GM12878 (cell line): ENCODE results near the gene BCAS4.

Experiments used
- CBX5 ChIP-seq: sonication (generic); IDR thresholded peaks from 2 replicates; pipeline ENCODE4 v1.6.1; 2016; ENCODE audit warnings: low read depth, moderate library complexity, mild to moderate bottlenecking, inconsistent platforms
- ETV6 ChIP-seq, 2 experiments: fragments of 450-650 bp in 1 of 2; IDR thresholded peaks in 1 of 2; conservative IDR thresholded peaks in 1 of 2; 2 replicates each; pipeline ENCODE4 v1.6.1; 2014; ENCODE audit warnings: antibody characterized with exemption in 1 of 2, borderline replicate concordance in 1 of 2, low read depth in 1 of 2, mild to moderate bottlenecking in 1 of 2, moderate library complexity in 1 of 2
- EZH2 ChIP-seq: IDR thresholded peaks from 2 replicates; pipeline ENCODE4 v1.6.1; 2012; ENCODE audit warnings: low read depth, mild to moderate bottlenecking, control low read depth, inconsistent platforms, low read length, borderline replicate concordance; ENCODE audit not compliant: control insufficient read depth
- JUND ChIP-seq: IDR thresholded peaks from 2 replicates; pipeline ENCODE4 v1.6.1; 2012; ENCODE audit warnings: low read depth, mild to moderate bottlenecking, low read length, improper control_type of control experiment, moderate library complexity
- MEF2A ChIP-seq: IDR thresholded peaks from 2 replicates; pipeline ENCODE4 v1.6.1; 2011; ENCODE audit warnings: low read depth, mild to moderate bottlenecking, low read length, moderate library complexity; ENCODE audit not compliant: insufficient read depth
- POLR2A ChIP-seq: IDR thresholded peaks from 2 replicates; pipeline ENCODE4 v1.6.1; 2011; ENCODE audit warnings: low read depth, mild to moderate bottlenecking, low read length
- POLR2AphosphoS5 ChIP-seq: IDR thresholded peaks from 2 replicates; pipeline ENCODE4 v1.6.1; 2011; ENCODE audit warnings: mild to moderate bottlenecking, low read length, inconsistent platforms
- RAD51 ChIP-seq: fragments of 450-650 bp; IDR thresholded peaks from 2 replicates; pipeline ENCODE4 v1.6.1; 2016; ENCODE audit warnings: moderate library complexity, mild to moderate bottlenecking, inconsistent platforms
- RELA ChIP-seq: fragments of 450-650 bp; IDR thresholded peaks from 2 replicates; pipeline ENCODE4 v1.8.0; 2014; ENCODE audit warnings: borderline replicate concordance; ENCODE audit not compliant: partially characterized antibody
- YY1 ChIP-seq: IDR thresholded peaks from 2 replicates; pipeline ENCODE4 v1.6.1; 2011; ENCODE audit warnings: low read depth, mild to moderate bottlenecking, low read length
- ZNF274 ChIP-seq: IDR thresholded peaks from one replicate; pipeline ENCODE4 v1.8.0; 2011; ENCODE audit not compliant: insufficient read length, insufficient read depth
- TF ChIP-seq, protein P1 (sequence below), 3 experiments: IDR thresholded peaks in 2 of 3; conservative IDR thresholded peaks in 1 of 3; 2 replicates each; pipeline ENCODE4 v1.5.1; 2011; ENCODE audit warnings: low read depth in 3 of 3, low read length in 3 of 3, mild to moderate bottlenecking in 3 of 3, control low read depth in 2 of 3, moderate library complexity in 2 of 3, inconsistent platforms in 1 of 3, mixed read lengths in 1 of 3; ENCODE audit not compliant: control insufficient read depth in 2 of 3, insufficient read depth in 1 of 3; ENCODE audit errors: extremely low read depth in 1 of 3
- TF ChIP-seq, protein P2 (sequence below): fragments of 450-650 bp; IDR thresholded peaks from 2 replicates; pipeline ENCODE4 v1.6.1; 2017; ENCODE audit warnings: mild to moderate bottlenecking, moderate library complexity
- TF ChIP-seq, protein P3 (sequence below): IDR thresholded peaks from 2 replicates; pipeline ENCODE4 v1.6.1; 2012; ENCODE audit warnings: low read depth, low read length, improper control_type of control experiment

DNA sequence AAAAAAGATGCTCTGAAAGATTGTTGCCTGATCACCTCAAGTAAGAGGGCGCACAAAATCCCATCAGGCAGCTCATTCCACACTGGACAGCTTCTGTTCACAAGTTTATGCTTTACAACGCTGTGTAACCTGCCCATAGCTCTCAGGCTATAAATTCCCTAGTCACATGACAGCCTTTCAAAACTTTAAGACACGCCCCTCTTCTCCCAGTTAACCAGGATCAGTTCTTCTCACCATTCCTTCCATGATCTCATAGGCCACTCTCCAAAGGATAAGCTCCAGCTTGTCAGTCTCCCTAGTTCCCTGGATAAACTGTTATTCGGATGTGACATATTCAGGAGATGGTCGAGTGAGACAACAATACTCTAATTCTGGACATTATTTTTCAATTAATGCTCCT, 121.4 kb downstream of the BCAS4 start:
- TF ChIP-seq POLR2AphosphoS5 (no peak), YY1 (no peak), RAD51 (no peak; the same call in 1 of the 2 replicates), CBX5 (no peak), ZNF274 (no peak), POLR2A (no peak), ETV6 (conservative IDR thresholded peaks at IDR 0.05 in 1 of 2, IDR thresholded peaks at IDR 0.05 in 1 of 2; ENCODE audit: borderline replicate concordance in 1 of 2, low read depth in 1 of 2) (no peak), RELA (no peak), EZH2 (no peak), MEF2A (no peak), JUND (no peak)
- TF ChIP-seq, protein P1, sequence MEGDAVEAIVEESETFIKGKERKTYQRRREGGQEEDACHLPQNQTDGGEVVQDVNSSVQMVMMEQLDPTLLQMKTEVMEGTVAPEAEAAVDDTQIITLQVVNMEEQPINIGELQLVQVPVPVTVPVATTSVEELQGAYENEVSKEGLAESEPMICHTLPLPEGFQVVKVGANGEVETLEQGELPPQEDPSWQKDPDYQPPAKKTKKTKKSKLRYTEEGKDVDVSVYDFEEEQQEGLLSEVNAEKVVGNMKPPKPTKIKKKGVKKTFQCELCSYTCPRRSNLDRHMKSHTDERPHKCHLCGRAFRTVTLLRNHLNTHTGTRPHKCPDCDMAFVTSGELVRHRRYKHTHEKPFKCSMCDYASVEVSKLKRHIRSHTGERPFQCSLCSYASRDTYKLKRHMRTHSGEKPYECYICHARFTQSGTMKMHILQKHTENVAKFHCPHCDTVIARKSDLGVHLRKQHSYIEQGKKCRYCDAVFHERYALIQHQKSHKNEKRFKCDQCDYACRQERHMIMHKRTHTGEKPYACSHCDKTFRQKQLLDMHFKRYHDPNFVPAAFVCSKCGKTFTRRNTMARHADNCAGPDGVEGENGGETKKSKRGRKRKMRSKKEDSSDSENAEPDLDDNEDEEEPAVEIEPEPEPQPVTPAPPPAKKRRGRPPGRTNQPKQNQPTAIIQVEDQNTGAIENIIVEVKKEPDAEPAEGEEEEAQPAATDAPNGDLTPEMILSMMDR (IDR thresholded peaks at IDR 0.05 in 2 of 3, conservative IDR thresholded peaks at IDR 0.05 in 1 of 3; ENCODE audit: control insufficient read depth in 2 of 3, extremely low read depth in 1 of 3, insufficient read depth in 1 of 3, low read depth in 3 of 3, low read length in 3 of 3), result no peak
- TF ChIP-seq, protein P2, sequence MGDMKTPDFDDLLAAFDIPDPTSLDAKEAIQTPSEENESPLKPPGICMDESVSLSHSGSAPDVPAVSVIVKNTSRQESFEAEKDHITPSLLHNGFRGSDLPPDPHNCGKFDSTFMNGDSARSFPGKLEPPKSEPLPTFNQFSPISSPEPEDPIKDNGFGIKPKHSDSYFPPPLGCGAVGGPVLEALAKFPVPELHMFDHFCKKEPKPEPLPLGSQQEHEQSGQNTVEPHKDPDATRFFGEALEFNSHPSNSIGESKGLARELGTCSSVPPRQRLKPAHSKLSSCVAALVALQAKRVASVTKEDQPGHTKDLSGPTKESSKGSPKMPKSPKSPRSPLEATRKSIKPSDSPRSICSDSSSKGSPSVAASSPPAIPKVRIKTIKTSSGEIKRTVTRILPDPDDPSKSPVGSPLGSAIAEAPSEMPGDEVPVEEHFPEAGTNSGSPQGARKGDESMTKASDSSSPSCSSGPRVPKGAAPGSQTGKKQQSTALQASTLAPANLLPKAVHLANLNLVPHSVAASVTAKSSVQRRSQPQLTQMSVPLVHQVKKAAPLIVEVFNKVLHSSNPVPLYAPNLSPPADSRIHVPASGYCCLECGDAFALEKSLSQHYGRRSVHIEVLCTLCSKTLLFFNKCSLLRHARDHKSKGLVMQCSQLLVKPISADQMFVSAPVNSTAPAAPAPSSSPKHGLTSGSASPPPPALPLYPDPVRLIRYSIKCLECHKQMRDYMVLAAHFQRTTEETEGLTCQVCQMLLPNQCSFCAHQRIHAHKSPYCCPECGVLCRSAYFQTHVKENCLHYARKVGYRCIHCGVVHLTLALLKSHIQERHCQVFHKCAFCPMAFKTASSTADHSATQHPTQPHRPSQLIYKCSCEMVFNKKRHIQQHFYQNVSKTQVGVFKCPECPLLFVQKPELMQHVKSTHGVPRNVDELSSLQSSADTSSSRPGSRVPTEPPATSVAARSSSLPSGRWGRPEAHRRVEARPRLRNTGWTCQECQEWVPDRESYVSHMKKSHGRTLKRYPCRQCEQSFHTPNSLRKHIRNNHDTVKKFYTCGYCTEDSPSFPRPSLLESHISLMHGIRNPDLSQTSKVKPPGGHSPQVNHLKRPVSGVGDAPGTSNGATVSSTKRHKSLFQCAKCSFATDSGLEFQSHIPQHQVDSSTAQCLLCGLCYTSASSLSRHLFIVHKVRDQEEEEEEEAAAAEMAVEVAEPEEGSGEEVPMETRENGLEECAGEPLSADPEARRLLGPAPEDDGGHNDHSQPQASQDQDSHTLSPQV, result no peak
- TF ChIP-seq, protein P3, sequence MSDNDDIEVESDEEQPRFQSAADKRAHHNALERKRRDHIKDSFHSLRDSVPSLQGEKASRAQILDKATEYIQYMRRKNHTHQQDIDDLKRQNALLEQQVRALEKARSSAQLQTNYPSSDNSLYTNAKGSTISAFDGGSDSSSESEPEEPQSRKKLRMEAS, result no peak
